GM19351 (cell line): ENCODE measurements around the gene MAK.
"Not testable (repeated sequence)": the region's sequence is repeated elsewhere in the genome, so short reads cannot be mapped to it uniquely, and the experiment has no call there.

Experiments used
- ATAC-seq: cut with Tn5 transposase; IDR thresholded peaks from one replicate; pipeline ENCODE4 v1.9.1; 2021; ENCODE audit warnings: mild to moderate bottlenecking, moderate library complexity; ENCODE audit not compliant: unreplicated experiment

The MAK gene

DNA sequence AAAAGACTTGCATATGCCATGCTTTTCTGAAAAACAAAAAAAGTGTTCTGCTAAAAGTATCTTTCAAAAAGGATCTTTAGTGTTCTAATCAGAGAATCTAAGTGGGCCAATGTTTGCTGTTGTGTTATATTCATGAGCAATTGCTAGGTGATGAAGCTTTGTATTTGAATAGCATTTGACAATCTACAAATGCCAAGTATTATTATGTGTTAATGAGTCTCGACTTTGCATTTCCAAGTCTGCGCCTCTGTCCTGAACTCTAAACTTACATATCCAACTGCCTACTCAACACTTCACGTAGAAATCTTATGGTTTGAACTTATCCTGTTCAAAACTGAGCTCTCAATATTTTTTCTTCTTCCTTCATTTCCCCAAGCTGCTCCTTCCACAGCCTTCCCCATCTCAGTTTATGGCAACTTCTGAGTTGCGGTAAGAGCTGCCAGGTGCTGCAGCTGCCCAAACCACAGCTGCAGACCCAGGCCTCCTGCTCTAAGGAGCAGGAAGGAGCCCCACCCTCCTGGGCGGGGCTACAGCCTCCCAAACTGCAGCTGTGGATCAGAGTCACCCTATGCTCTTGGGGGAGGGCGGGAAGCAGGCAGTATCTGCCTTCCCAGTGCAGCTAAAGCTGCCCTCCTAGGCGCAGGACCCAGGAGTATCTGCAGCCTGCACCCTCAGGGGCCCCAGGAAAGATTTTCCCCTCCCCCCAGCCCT is 16.7 kb upstream of the MAK start:
- no peak for ATAC-seq

DNA sequence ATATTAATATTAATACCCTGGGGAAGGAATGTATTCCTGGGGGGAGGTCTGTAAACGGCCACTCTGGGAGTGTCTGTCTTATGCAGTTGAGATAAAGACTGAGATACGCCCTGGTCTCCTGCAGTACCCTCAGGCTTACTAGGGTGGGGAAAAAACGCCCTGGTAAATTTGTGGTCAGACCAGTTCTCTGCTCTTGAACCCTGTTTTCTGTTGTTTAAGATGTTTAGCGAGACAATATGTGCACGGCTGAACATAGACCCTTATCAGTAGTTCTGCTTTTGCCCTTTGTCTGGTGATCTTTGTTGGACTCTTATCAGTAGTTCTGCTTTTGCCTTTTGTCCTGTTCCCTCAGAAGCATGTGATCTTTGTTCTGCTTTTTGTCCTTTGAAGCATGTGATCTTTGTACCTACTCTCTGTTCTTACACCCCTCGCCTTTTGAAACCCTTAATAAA is 15.5 kb upstream of the MAK start:
- not testable (repeated sequence) for ATAC-seq

DNA sequence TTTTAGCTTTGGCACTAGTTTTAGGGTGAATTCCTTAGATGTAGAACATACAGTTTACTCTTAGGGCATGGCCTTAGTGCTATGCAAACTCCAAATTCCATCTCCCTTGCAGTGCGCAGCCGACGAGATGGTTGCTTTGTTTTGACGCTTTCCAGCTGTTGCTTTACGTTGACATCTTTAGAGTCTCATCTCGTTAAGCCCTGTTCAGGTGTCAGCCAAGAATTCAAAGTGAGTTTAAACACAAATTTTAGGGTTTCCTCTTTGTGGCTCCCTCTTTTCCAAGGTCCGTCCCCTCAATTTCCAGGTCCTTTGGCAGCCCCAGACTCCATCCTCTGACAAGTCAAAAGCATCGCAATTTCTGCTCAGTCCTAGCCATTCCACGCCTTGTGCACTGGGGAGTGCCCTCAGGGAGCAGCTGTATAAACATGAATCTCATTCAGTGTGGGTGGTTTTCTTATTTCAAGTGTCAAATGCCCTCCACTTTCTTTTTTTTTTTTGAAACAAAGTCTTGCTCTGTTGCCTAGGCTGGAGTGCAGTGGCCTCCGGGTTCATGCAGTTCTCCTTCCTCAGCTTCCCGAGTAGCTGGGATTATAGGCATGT is 14.1 kb upstream of the MAK start:
- ATAC-seq = no peak

DNA sequence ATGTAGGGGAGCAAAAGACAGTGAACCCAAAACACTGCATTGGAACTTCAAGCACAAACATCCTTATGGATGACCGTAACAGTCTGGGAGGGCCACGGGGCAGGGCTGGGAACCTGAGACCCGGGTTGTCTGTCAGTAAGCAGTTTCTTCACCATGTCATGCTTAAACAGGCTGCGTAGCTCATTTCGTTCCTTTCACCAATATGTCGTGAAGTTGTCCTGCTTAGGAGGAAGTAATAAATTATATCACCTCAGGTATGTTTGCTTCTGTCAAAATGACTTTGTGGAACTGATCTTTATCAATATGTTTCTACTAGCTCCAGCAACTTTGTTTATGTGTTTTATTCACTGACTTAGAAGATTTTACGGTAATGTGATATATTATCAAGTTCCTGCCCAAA is 12.4 kb upstream of the MAK start:
- ATAC-seq = no peak

DNA sequence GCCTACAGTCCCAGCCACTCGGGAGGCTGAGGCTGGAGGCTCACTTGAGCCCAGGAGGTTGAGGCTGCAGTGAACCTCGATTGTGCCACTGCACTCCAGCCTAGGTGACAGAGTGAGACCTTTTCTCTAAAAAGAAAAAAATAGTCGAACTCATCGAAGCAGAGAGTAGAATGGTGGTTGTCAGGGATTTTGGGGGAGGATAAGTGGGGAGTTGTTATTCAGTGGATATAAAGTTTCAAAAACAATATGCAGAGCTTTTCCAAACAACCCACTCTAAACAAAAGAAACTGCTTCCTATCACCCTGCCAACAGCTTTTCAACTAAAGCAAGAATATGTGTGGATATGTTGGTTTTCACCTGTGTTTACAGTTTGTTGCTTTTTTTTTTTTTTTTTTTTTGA is 11.6 kb upstream of the MAK start:
- no peak for ATAC-seq

DNA sequence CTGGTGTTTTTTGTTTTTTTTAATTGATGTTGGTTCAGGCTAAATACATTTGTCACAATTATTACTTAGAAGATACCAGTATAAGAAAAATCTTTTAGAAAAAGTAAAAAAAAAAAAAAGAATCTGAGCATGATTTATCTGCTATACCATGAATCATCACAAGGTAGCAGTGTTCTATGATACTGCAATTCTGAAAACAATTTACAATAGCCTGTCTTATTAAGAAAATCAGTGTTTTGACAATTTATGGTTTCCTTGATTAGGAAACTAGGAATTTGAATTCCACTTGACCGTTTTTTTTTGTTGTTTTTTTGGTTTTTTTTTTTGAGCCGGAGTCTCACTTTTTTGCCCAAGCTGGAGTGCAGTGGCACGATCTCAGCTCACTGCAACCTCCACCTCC is 9.3 kb upstream of the MAK start:
- no peak for ATAC-seq

DNA sequence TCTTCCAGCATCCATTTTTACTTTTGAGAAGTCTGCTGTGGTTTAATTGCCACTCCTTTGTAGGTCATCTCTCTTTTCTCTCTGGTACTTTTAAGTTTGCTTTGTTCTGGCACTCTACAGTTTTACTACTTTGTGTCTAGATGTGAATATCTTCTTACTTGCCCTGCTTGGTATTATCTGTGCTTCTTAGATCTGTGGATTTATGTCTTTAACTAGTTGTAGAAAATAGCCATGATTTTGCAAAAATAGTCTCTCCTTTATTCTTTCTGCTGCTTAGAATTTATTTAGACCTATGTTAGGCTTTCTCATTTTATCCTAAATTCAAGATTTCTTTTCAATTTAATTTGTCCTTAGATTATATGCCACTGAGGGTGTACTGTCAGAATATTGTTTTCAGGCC is 5.2 kb upstream of the MAK start:
- no peak for ATAC-seq

DNA sequence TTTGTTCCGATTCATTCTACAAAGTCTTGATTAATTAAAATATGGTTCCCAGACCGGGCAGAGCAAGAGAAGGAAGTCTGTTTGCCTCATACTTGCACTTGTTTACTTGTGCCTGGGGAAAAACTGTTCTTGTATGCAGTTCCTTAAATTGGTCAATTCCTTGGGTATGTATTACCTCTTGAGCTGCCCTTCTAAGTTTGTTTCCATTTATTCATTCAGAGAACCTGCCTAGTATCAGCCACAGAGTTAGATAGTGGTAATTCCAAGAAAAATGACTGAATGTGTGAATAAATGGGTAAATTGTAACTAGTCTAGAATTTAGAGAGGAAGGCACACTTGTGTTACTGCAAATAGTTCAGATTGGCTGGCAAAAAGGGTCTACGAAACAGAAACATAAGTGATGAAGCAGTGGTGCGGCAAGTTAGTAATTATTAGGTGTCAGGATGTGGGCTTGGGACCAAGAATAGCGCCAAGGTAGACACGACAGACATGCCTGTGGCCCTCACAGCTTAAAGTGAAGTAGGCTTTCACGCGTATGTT is 525 bp upstream of the MAK start:
- peak; percentile 68 for ATAC-seq

DNA sequence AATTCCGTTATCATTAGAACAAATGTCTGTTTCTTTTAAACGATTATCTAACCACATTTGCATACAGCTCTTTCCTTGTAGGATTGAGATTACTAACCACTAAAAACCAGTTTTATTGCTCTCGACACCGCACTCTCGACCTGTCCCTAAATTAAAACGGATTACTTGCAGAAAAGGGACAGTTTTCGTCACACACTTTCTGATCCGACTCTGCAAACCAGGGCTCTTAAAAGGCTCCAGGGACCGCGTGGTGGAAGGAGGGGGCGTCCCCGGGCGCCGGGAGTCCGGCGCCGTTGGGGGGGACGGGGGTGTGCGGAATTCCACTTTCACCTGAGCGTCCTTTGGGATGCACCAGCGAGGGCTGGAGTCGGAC is 731 bp downstream of the MAK start:
- ATAC-seq = no peak

DNA sequence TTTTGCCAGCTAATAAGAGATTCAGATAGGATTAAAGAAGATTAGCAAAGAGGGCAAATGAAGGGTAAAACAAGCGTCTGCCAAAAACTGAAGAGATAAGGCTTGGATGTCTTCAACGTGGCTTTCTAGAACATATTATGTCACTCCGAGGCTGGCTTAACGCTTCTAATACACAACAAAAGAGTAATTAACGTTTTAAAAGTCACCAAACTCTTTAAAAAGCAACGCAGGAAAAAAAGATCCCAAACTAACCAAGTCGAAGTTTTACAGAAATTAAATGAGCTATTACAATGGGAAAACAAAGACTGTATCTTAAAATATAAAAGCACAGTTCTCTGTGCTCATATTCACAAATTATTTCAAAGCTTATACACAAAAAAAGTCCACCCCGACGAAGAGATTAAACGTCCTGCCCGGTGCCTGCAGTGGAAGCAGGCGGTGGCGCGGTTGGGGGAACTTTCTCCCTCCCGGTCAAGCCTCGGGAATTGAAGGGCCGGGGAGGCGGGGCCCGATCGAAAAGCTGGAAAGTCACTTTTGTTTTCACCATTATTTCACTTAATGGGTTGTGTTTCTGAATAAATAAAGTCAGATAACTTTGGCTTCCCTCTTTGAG is 1.2 kb downstream of the MAK start:
- no peak for ATAC-seq

DNA sequence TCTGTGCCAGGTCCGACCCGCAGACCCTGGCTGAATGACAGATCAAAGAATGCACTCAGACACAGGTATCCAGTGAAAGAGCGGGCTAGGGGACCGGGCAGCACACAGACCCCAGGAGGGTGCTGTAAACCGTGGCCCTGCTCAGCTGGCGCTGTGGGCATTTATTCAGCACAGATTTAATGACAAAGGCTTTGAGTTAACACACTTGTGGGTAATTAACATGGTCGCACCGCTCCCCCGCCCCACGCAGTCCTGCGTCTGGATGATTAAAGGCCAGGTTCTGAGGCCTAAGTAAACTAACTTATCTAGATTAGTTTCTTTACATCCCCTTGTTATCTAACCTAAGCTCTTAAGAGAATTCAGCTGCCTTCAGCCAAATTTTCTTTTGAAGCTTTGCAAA is 3.5 kb downstream of the MAK start:
- no peak for ATAC-seq

DNA sequence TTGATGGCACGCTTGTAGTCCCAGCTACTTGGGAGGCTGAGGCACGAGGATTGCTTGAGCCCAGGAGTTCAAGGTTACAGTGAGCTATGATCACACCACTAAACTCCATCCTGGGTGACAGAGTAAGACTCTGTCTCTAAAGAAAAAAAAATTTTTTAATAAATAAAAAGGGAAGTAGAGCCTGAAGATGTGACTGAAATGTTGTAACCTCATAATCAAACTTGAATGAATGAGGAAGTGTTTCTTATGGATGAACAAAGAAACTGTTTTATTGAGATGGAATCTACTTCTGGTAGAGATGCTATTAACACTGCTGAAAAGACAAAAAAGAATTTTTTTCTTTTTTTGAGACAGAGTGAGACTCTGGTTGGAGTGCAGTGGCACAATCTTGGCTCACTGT is 6.7 kb downstream of the MAK start:
- ATAC-seq = no peak

DNA sequence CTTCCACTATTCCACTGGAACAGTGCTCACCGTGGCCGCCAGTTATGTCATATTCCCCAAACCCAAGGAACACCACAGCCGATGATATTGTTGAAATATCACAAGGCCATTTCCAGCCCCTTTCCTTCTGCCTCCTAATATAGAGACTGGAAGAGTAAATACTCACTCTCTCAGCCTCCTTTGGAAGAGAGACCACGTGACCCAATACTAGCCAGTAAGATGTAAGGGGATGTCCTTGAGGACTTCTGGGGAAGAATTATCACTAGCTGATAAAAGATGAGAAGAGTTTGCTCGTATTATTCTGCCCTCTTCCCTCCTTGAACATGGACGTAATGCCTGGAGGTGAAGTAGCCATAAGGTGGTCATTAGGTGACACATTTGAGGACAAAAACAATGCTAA is 13.5 kb downstream of the MAK start:
- no peak for ATAC-seq

DNA sequence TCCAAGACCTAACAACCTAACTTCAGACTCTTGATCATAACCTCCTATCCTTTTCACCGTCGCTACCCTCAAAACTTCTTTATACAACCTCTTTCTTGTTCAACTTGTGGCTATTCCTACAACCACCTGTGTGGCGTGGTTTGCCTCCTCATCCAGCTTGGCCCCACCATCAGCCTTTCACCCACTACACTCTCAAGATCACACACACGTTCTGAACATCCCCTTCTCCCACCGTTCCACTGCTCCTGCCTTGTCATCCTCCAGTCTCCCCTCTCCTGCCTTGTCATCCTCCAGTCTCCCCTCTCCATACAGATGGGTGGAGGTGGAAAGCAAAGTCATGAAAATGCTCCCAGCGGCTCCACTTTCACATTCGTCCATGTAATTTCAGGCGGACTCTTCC is 14.0 kb downstream of the MAK start:
- no peak for ATAC-seq

DNA sequence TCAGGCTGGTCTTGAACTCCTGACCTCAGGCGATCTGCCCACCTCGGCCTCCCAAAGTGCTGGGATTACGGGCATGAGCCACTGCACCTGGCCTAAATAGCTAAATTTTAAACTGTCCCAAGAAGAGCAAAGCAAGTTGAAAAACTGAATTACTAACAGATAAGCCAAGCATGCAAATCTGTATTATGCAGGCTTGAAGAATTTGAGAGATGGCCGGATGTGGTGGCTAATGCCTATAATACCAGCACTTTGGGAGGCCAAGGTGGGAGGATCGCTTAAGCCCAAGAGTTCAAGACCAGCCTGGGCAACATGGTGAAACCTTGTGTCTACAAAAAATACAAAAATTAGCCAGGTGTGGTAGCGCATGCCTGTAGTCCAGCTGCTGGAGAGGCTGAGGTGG is 24.2 kb downstream of the MAK start:
- not testable (repeated sequence) for ATAC-seq

DNA sequence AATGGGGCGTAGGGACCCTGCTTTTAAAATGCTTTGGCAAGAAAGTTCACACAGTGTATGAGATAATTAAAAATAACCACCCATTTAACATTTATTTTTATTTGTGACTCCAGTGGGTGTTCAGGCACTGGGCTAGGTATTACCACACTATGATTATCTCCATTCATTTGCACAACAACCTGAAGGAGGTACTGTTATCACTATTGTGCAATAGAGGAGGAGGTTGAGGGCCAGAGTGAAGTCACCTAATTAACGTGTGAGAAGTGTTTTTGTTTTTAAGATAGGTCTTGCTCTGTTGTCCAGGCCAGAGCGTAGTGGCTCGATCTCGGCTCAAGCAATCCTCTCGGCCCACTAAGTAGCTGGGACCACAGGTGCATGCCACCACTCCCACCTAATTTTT is 29.2 kb downstream of the MAK start:
- ATAC-seq = no peak

DNA sequence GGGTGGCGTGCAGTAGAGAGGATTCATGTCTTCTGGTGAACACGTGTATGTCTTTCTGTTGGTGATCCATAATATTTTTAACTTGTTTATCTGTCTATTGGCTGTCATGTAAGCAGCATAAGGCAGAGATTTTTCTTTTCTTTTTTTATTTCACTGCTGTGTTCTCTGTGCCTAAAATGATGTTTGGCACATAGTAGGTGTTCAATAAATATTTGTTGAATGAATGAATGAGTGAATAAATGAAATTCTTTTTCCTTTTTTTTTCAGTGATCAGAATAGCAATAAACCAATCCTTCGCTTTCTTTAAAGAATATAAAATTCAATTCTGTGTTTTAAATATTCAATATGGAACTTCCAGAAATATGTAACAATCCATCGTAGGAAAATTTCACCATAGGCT is 30.0 kb downstream of the MAK start:
- ATAC-seq = no peak

DNA sequence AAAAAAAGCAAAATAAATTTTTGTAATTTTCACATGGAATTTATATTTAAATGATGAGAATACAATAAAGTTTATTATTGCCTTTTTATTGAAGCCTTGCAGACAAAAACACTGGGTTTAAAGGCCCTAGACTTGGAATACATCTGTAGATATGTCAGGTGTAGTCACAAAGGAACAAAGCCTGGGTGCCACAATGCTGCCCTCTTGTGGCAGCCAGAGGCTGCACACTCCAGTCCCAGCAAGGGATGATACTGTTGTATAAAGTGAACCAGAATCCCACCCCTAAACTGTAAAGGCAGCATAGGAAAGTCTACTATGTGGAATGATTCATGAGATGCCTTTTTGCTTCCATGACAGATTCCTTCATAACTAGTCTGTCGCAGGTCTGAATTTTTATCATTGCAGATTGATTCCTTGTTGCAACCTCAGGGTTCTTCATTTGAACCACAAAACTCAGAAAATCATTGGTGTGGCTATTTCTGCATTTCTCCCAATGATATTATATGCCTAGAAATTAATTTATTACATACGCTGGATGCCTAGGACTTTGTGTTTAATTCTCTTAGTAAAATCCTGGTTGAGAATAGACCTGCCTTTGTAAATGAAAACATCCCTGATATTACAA is 37.0 kb downstream of the MAK start:
- peak; percentile 98 for ATAC-seq

DNA sequence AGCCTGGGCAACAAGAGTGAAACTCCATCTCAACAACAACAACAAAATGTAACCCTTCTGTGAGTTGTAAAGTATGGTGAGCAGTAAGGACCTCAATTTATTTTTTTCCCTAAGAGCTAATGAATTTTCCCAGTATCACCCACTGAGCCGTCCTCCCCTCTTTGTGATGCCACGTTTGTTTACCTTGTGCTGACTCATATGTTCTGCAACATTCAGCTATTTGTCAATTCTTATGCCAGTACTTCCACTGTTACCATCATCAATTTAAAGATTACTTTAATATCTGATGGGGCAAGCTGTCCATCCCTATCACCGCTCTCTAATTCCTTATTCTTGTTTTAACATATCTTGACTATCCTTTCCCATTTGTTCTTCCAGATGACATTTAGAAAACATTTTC is 37.5 kb downstream of the MAK start:
- no peak for ATAC-seq

DNA sequence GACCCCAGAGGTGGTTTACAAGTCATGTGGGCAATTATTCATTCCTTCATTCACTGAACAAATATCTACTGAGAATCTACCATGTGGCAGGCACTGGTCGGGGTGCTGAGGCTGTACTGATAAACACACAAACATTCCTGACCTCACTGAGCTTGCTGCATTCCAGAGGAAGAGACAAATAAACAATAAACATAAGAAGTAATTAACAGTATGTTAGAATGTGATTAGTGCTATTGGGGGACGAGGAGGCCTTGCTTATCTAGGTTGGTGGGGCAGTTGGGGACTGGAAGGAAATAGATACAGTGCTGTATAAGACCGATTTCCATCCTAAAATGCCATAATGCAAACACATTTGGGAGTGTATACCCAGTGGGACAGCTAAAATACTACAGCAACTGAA is 44.1 kb downstream of the MAK start:
- no peak for ATAC-seq

DNA sequence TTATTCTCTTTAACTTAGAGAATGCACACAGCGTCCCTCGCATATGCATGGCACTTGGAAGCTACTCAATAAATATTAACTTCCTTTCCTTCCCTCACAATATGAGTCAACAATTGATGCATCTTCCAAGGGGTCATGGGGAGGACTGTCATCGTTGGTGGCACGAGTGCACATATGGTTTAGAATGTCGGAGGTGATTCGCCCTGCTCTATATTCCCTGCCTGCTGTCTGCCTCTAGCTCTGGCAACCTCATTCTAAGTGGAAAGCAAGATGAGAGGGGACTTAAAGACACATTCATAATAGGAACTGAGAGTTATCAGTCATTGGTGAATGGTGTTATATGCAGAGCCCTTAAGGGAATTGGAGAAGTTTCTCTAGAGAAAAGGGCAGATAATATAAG is 44.6 kb downstream of the MAK start:
- ATAC-seq = no peak

DNA sequence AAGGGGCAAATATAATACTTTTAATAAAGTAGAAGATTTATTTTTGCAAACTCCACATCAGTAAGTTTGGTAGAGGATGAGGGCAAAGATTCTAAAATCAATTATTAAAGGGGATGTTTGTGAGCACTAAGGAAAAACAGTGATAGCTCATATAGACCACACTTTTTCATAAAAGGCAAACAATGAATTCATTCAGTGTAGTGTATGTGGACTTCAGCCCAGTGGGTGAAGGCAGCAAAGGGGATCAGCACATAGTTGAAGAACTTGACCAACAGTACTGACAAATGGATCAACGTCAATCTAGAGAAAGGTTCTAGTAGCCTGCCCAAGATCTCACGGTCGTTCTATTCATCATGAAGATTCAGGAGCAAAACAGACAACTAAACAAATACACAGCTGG is 45.3 kb downstream of the MAK start:
- ATAC-seq = no peak
